ENCODE measurements around the gene CFAP99.

The CFAP99 gene

DNA sequence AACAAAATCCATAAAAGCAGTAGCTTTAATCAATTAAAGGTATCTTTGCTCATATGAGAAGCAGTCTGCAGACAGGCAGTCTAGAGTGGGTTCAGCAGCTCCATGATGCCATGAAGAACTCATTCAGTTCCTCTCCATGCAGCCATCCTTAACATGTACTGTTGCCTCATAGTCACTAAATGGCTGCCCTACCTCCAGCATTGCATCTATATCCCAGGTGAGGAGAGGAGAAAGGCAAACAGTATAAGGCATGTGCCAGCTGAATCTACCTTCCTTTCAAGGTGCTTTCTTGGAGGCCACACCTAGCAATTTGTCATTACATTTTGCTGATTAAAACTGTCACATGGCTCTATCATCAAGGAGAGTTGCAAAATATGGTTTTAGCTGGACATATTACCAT, 13.2 kb downstream of the CFAP99 start:
- ATAC-seq = no peak

DNA sequence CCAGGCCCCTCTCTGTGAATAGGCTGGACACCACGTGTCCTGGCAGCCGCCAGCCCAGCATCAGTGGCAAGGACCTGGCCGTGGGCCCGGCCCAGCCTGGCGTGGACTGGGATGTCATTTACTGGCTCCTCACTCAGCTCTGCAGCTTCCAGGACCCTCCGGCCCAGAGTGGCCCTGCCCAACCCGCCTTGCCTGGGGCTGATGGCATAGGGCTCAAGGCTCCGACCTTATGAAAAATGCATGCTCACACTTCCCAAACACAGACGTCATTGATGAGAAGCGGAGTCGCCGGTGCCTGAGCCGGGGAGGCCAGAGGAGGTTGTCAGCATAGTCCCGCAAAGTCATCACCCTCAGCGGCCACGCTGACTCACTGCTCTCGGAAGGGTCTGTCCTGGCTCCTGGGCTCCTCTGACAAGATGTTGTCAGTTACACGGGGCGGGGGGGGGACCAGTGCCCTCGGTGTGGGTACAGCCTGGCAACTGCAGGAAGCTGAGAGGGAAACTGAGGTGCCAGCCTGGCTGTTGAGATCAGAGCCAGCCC, 14.3 kb downstream of the CFAP99 start:
- ATAC-seq = no peak

DNA sequence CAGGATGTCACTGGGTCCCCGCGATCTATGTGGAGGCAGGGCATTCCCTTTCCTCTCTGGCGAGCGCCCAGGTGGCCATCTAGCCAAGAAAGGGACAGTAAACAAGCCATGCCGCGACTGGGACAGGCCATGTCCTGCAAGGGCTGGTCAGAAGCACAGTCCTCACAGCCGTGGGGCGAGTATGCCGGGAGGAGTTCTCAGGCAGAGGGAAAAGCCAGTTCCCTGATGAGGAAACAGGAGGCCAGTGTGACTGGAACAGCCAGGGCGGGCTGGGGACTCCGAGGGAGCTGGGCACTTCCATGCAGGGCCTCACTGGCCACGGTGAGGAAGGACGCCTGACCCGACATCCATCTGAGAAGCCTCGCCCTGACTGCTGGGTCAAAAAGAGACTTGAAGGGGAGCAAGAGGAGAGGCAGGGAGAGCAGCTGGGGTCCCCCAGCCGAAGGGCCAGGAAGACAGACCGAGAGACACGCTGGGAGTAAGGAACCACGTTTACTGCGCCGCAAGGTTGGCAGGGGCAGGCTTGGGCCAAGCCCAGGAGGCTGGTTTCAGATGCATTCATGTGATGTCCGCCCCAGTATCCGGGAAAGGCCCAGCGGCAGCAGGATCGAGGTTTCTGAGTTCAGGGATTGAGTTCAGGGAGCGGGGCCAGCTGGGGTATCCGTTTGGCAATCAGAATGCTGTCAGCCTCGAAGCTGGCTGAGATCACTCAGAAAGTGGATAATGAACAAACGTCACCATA, 15.0 kb downstream of the CFAP99 start:
- no peak for ATAC-seq

DNA sequence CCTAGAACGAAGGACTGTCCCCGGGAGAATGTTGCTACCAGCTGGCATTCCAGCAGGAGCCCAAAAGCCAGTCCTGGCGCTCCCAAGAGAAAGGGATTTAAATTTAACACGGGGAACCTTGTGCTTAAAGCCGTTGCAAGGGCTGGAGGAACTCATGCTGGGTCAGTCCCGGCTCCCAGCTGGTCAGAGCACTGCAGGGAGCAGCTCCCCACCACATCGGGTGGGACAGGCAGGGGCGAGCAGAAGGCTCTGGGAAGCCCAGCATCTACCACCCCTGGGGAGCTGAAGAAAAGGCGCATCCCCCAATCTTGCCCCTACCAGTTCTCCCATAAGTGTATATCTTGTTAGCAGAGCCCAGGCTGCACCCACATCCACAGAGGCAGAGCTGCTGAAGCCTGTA, 15.7 kb downstream of the CFAP99 start:
- ATAC-seq = no peak

DNA sequence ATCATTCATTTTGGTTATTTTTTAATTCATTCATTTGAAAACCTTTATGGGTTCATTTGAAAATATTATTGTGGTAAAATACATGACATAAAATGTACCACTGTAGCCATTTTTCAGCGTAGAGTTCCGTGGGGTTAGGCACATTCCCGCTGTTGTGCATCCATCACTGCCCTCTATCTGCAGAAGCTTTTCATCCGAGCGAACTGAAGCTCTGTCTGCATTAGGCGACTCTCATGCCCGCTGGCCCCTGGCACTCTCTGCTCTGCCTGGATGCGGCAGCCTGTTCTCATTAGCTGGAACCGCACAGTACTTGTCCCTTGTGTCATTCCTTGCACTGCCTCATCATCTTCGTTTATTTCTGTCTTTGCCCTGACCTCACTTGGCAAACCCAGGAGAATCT, 17.5 kb downstream of the CFAP99 start:
- no peak for ATAC-seq

DNA sequence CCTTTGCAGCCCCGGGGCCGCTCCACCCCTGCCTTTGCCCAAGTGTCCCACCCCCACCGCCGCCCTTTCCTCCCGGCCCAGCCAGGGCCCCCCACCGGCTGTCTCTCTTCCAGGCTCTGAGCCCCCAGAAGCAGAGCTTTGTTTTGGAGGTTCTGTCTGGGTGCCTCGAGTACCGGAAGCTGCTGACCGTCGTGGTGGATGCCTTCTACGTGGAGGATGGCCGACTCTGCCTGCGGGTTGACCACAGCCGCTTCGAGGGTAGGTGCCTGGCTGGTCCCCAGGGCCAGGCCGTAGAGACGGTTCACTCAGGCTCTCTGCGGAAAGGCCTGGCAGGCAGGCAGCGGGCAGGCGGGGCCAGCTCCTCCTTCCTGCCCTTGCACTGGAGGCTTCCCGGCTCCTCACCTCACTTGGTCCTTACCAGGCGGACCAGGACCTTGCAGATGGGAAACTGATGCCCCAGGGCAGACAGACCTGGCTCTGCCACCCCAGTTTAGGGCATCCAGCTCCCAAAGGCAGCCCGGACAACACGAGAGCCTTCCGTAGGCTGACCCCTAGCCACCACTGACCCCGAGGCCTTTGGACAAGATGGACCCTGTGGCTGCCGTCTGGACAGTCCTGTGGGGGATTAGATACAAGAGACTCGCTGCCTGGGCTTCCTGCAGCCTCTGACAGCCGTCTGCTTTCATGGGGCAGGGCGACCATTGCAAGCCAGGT, 18.2 kb downstream of the CFAP99 start:
- no peak for ATAC-seq

DNA sequence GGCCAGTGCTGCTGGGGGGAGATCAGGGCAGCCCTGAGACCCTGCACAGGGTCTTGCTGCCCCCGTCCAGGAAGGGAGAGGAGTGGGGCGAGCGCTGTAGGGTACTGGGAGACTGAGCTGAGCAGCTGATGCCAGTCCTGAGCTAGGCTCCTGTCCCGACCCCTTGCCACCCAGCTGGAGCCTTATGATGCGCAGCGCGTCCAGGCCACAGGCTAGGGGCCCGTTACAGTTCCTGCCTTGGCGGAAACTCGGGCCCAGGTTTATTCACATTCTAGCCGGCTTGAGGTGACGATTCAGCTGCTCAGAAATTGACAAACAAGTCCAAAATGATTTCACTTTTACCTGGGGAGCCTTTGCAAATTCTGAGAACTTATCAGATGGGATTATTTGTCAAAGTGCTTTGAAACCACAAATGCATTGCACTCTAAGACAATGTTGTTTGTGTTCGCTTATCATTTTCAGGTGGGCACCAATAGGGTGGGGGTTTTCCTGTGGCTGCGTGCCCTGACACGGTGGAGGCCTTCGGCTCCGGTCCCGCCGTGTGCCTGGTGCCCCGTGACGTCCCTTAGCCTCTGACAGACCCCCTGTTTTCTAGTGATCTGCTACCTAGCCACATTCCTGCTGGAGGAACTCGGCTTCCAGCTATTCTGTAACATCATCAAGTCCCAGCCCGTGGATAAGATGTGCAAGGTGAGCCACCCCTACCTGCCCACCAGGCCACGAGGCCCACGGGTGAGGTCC, 18.9 kb downstream of the CFAP99 start:
- ATAC-seq = no peak

DNA sequence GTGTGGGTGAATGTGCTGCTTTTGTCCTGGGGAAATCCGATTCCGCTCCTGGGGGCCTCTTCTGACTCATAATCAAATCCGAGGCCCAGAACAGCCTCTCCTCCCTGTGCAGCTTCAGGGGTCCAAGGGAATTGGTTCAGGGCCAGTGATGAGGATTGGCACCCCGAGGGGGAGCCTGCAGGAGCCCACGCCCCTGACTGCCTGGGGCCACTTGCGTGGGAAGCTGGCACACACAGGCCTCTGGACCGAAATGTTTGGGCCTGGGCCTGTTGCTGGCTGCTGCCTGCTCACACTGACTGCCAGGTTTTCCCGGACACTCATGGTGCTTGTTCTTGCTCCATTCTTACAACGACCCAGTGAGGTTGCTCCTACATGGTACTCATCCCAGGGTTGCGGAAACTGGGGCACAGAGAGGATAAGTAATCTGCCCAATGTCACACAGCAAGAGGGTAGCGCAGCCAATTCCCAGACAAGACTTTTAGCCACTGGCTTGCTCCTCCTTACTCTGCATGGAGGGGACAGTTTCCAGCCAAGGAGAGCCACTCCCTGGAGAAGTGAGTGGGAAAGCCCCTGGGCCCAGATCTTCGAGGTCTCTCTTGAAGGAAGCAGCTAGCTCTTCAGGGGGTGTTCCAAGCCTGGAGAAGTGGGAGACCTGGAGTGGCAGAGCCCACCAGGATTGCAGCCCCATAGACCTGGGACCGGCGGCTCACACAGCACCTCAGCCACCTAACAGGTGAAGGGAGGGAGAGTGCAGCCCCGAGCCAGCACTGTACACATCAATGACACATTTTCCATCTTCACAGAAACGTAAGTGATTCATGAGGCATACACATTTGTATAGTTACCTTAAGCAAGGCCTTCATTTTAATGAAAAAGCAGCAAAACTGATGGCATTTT, 20.3 kb downstream of the CFAP99 start:
- ATAC-seq = no peak

DNA sequence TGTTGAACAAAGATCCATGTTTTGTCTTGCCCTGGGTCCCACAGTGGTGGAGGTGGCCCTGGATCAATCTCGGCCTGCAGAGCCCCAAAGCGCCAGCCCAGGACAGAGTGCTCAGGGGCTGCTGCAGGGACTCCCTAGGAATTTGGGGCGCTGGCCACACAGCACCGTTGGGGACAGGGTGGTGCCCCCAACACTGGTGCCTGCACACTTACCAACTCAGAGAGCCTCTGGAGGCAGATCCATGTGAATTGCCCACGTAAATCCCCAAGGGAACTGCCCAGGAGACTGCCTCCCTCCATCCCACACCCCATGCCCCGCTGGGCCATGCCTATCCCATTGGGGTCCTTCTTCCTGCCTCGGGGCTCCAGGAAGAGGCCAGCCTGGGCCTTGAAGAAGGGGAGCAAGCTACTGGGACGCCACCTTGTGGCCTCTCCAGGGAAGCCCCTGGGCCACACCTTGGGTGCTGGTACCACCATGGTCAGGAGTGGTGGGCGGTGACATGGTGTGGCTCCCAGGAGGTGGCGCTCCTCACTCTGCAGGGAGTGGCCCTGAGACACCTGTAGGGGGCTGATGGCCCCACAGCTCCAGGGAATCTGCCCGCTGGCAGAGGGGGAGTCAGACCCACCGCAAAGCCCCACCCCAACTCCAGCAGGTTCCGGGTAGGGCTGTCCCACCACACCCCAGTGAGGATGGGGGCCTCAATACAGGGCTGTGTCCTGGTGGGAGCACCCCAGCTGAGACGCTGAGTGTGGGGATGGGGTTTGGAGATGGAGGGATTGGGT, 22.8 kb downstream of the CFAP99 start:
- peak; percentile 91 for ATAC-seq

DNA sequence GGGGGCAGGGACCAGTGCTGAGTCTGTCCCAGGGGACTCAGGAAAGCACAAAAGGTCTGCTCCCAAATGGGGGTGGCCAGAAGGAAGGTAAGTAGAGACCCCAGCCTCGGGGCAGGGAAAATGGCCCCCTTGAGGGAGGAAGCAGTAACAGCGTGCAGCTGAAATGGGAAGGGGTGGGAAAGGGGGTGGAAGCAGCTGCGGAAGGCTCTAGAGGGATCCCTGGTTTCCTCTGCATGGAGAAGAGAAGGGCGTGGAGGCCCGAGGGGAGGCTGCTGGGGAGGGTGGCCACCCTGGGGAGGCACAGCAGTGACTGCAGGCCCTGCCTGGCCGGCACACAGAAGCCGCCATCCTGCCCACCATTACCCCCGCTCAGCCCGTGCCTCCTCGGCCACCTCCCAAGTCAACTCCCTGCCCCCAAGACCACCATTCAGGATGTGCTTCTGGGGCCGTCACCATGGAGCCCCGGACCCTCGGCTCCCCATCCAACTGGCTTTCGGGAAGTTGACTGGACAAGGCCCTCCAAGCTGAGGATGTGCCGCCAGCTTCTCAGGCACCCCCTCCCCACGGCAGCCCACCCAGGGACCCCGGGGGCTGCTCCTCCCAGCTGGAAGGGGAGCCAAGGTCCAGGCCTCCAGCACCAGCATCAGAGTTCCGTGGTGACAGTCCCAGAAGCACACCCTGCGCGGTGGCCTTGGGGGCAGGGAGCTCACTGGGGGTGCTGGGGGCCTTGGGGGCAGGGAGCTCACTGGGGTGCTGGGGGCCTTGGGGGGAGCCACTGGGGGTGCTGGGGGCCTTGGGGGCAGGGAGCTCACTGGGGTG, 23.6 kb downstream of the CFAP99 start:
- no peak for ATAC-seq

DNA sequence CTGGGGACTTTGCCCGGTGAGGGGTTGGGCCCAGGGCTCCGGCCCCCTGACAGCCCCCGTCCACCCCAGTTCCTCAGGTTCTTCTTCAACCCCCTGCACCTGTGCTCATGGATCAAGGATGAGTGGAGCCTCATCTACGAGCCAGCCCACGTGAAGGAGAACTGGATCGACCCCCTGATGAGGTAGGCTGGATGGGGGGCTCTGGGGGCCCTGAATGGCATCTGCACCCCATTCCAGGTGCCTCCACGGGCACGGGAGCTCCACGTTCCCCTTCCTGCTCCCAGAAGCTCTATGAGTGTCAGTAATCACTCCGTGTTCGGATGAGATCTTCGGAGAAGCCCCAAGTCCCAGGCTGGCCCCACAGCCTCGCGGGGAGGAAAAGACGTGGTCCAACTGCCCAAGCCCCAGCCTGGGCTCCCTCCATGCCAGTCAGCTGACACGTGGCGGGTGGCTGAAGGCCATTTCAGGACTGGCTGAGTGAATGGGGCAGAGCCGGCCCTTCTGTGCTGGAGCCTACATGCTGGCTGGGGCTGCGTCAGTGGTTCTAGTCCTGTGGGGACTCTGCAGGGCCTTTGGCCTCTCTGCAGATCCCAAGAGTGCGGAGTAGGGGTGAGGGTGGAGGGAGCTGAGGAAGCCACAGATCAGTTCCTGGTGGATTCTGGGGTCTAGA, 24.4 kb downstream of the CFAP99 start:
- no peak for ATAC-seq

DNA sequence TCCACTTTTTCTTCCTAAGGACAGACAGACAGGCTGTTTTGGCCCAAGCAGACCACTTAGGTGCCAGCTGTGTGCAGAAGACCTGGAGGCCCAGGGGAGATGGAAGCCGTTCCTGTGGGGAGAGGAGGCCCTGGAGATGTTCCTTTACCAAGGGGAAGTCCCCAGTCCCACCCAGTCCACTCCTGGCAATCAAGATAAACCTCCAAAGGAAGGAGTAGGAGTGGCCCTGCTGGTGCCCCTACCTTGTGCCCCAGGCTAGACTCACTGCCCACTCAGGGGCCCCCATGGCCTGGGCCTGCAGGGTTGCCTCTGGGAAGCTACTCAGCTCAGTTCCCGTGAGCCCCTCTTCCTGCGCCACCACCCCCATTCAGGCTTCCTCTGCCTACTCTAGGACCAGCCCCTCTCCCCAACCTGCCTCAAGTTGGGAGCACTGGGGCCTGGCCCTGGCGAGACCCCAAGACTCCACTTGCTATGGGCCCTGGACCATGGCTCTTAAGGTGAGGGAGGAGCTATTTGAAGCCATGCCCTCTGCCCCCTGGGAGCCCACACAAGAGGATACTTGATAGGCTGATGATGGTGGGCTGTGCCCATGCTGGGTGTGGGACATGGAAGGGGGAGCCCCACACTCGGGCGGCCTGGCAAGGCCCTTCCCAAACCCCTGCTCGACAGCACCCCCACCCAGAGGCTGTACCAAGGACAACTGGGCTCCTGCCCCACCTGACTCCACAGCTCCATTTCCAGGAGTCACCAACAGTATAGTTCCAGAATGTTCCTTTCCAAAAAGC, 25.4 kb downstream of the CFAP99 start:
- ATAC-seq = no peak

DNA sequence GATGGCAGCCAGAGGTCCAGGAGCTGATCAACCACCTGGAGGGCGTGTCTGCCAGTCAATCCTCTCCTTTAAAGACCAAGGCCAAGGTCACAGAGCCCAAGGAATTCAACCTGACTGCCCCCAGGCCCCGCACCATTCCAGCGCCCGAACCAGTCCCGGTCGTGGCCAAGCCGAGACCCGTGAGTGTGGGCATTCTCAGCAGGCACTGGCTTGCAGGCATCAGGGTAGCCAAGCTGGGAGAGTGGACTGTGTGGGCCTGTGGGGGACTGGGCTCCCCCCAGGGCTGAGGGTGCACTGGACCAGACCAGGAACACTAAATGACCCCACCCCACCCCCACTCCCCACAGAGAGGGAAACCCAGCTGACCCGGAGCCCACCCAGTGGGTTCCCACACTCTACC, 26.4 kb downstream of the CFAP99 start:
- no peak for ATAC-seq

DNA sequence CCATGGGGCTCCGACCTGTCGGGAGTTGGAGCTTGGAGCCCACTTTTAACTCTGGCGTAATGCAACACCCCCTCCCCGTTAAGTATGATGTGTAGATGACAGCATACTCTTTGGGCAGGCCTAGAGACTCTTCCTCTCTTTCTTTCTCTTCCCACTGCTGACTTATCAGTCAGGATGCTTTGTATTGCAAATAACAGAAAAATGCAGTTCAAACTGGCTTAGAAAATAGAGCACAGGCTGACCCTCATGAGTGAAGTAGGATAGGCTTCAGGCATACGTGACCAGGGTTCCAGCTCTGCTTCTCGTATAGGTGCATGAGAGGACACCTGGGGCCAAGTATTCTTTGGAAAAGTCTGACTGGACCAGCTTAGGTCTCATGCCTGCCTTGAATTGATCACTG, 26.8 kb downstream of the CFAP99 start:
- ATAC-seq = no peak

DNA sequence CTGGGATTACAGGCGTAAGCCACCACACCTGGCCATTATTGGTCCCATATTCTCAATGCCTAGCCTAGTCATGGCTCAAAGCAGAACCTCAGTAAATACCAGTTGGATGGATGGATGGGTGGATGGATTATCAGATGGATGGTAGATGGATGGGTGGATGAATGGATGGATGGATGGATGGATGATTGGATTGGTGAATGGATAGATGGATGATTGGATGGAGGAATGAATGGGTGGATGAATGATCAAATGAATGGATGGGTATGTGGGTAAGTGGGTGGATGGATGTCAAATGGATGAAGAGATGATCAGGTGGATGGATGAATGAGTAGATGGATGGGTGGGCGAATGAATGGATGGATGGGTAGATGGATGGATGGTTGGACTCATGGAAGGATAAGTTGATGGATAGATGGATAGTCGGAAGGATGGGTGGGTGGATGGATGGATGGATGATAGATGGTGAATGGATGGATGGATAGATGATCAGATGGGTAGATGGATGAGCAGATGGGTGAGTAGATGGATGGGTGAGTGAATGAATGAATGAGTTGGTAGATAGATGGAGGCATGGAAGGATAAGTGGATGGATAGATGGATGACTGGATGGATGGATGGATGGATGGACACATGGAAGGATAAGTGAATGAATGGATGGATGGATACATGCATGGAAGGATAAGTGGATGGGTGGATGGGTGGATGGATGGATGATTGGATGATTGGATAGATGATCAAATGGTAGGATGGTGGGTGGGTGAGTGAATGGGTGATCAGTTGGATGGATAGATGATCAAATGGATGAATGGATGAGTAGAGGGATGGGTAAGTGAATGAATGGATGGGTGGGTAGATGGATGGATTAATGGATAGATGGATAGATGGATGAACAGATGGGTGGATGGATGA, 28.2 kb downstream of the CFAP99 start:
- ATAC-seq = no peak

DNA sequence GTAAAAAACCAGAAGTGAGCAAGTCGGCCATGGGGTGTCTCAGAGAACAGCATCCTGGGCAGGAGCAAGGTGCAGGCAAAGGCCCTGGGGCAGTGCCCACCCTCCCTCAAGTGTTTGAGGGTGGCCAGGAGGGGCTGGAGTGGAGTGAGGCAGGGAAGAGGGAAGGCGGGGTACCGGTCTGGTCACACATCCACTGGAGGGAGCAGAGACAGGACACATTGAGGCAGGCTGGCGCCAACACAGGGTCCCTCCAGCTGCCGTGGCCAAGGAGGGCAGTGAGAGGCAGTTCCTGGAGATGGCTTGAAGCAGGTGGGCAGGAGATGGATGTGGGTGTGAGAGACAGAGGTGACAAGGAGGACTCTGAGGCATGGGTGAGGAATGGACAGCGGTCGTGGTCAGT, 29.8 kb downstream of the CFAP99 start:
- no peak for ATAC-seq

DNA sequence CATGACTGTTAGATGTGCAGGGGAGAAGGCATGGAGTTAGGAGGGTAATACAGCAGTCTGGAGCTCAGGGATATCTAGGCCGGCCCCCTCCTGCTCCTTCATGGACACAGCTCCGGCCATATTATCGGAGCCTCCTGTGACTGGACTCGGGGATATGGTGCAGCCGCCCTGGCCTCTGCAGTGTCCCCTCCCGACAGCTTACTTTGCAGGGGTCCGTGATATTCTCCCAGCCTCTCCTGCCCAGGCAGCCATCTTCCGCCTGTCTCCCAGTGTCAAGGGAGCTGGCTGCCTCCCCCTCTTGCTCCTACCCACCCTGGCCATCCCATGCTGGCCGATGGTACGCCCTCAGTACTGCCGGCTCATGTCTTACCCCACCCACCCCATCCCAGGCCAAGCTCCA, 30.3 kb downstream of the CFAP99 start:
- ATAC-seq = no peak

All from activated CD4-positive, CD25-positive, alpha-beta regulatory T cell treated with anti-CD3 and anti-CD28 coated beads, Interleukin-2, amount 50 U/mL, for 24 hours (primary cell).